MM.1S (cell line): ENCODE data around the gene ATP8B4.
"Not testable (repeated sequence)": the region's sequence is repeated elsewhere in the genome, so short reads cannot be mapped to it uniquely, and the experiment has no call there.

Experiments
- DNase-seq: peaks from one replicate; pipeline ENCODE4 v3.0.0-alpha.2; 2015
- H2AFZ ChIP-seq: fragments of 300-600 bp; sonication (generic); 2 replicates; pipeline ENCODE4 v1.6.0; 2016; ENCODE audit warnings: antibody characterized with exemption, low read length
- H3F3A ChIP-seq: fragments of 300-600 bp; sonication (generic); 2 replicates; pipeline ENCODE4 v1.6.1; 2016; ENCODE audit warnings: mild to moderate bottlenecking, antibody characterized with exemption, low read length, moderate library complexity, mixed read lengths; ENCODE audit not compliant: insufficient read depth
- H3K27ac ChIP-seq: fragments of 300-600 bp; sonication (generic); 2 replicates; pipeline ENCODE4 v1.5.1; 2016; ENCODE audit warnings: mild to moderate bottlenecking, low read length
- H3K27me3 ChIP-seq: fragments of 300-600 bp; sonication (generic); replicated peaks from 2 replicates; pipeline ENCODE4 v1.6.0; 2016; ENCODE audit warnings: low read length; ENCODE audit not compliant: insufficient read depth
- H3K36me3 ChIP-seq: fragments of 300-600 bp; sonication (generic); replicated peaks from 2 replicates; pipeline ENCODE4 v1.6.1; 2016; ENCODE audit warnings: mild to moderate bottlenecking, low read length, mixed read lengths; ENCODE audit not compliant: insufficient read depth
- H3K4me1 ChIP-seq: fragments of 300-600 bp; sonication (generic); 2 replicates; pipeline ENCODE4 v1.6.1; 2016; ENCODE audit warnings: low read length, mixed read lengths
- H3K4me2 ChIP-seq: fragments of 300-600 bp; sonication (generic); 2 replicates; pipeline ENCODE4 v1.6.0; 2016; ENCODE audit warnings: low read depth, low read length
- H3K4me3 ChIP-seq: fragments of 300-600 bp; sonication (generic); 2 replicates; pipeline ENCODE4 v1.5.1; 2016; ENCODE audit warnings: low read length, mixed read lengths
- H3K79me2 ChIP-seq: fragments of 300-600 bp; sonication (generic); 2 replicates; pipeline ENCODE4 v1.6.1; 2016; ENCODE audit warnings: mixed run types, low read length, mixed read lengths
- H3K9ac ChIP-seq: fragments of 300-600 bp; sonication (generic); 2 replicates; pipeline ENCODE4 v1.6.1; 2016; ENCODE audit warnings: low read length, mixed read lengths
- H3K9me2 ChIP-seq: fragments of 300-600 bp; sonication (generic); replicated peaks from 2 replicates; pipeline ENCODE4 v1.6.1; 2016; ENCODE audit warnings: mild to moderate bottlenecking, low read length, mixed read lengths; ENCODE audit not compliant: insufficient read depth
- H3K9me3 ChIP-seq: fragments of 300-600 bp; sonication (generic); replicated peaks from 2 replicates; pipeline ENCODE4 v1.6.1; 2016; ENCODE audit warnings: mild to moderate bottlenecking, low read length, mixed read lengths; ENCODE audit not compliant: insufficient read depth
- H4K20me1 ChIP-seq: fragments of 300-600 bp; sonication (generic); 2 replicates; pipeline ENCODE4 v1.6.1; 2016; ENCODE audit warnings: mild to moderate bottlenecking, low read length, moderate library complexity, mixed read lengths; ENCODE audit not compliant: insufficient read depth
- EZH2 ChIP-seq: fragments of 300-600 bp; sonication (generic); optimal IDR thresholded peaks from 2 replicates; pipeline ENCODE3; 2017; ENCODE audit warnings: low read depth, mild to moderate bottlenecking, antibody characterized with exemption, low read length, mixed read lengths
- EZH2phosphoT487 ChIP-seq: fragments of 300-600 bp; sonication (generic); IDR thresholded peaks from 2 replicates; pipeline ENCODE4 v1.6.1; 2018; ENCODE audit warnings: antibody characterized with exemption, low read length
- TF ChIP-seq, protein P1 (sequence below): fragments of 300-600 bp; sonication (generic); IDR thresholded peaks from 2 replicates; pipeline ENCODE4 v1.5.1; 2016; ENCODE audit warnings: antibody characterized with exemption, low read length, mixed read lengths

The ATP8B4 gene

DNA sequence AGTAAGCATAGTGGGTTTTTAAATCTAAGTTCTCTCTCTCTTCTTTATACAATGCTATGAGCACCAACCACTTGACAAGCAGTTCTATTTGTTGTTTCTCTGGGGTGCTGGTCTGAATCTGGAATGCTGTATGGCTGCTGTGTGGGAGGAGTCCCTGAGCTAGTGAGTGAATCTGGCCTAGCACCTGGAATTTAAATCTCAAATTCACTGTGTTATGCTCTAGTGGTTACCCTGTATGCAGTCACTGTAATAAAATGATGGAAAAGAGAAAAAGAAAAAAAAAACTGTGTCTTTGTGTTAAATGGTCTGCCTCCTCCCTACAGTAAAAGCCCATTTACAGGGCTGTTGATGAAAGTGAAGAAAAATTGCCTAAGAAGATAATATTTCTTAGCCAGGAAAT is 155.0 kb downstream of the ATP8B4 start:
- Histone ChIP-seq H3K36me3 (no peaks in the 10 kb centered on the region), H3K4me2 (no peak overlapping the region), H3F3A (no peaks in the 10 kb centered on the region), H2AFZ (no peak overlapping the region), H3K27ac (no peak overlapping the region), H3K27me3 (no peaks in the 10 kb centered on the region), H3K9me2 (no peaks in the 10 kb centered on the region), H4K20me1 (no peaks in the 10 kb centered on the region), H3K9ac (no peak overlapping the region), H3K9me3 (no peaks in the 10 kb centered on the region), H3K79me2 (no peaks in the 10 kb centered on the region), H3K4me1 (no peaks in the 10 kb centered on the region), H3K4me3 (no peak overlapping the region)
- no peak for DNase-seq
- TF ChIP-seq EZH2phosphoT487 (no peak), EZH2 (no peak)
- TF ChIP-seq, protein P1, sequence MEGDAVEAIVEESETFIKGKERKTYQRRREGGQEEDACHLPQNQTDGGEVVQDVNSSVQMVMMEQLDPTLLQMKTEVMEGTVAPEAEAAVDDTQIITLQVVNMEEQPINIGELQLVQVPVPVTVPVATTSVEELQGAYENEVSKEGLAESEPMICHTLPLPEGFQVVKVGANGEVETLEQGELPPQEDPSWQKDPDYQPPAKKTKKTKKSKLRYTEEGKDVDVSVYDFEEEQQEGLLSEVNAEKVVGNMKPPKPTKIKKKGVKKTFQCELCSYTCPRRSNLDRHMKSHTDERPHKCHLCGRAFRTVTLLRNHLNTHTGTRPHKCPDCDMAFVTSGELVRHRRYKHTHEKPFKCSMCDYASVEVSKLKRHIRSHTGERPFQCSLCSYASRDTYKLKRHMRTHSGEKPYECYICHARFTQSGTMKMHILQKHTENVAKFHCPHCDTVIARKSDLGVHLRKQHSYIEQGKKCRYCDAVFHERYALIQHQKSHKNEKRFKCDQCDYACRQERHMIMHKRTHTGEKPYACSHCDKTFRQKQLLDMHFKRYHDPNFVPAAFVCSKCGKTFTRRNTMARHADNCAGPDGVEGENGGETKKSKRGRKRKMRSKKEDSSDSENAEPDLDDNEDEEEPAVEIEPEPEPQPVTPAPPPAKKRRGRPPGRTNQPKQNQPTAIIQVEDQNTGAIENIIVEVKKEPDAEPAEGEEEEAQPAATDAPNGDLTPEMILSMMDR = no peak

DNA sequence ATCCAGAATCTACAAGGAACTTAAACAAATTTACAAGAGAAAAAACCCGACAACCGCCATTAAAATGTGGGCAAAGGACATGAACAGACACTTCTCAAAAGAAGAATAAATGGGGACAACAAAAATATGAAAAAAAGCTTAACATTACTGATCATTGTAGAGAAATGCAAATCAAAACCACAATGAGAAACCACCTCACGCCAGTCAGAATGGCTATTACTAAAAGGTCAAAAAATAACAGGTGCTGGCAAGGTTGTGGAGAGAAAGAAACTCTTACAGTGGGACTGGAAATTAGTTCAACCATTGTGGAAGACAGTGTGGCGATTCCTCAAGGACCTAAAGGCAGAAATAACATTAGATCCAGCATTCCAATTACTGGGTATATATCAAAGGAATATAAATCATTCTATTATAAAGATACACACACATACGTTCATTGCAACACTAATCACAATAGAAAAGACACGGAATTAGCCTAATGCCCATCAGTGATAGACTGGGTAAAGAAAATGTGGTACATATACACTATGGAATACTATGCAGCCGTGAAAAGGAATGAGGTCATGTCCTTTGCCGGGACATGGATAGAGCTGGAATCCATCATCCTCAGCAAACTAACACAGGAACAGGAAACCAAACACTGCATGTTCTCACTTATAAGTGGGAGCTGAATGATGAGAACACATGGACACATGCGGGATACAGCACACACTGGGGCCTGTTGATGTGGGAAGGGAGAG is 155.8 kb downstream of the ATP8B4 start:
- H3K4me1 ChIP-seq, H2AFZ ChIP-seq, H3K4me2 ChIP-seq, H3K79me2 ChIP-seq, H3K36me3 ChIP-seq, H4K20me1 ChIP-seq, H3K4me3 ChIP-seq, H3K9me2 ChIP-seq, H3K27ac ChIP-seq, H3F3A ChIP-seq, H3K9ac ChIP-seq, H3K27me3 ChIP-seq, DNase-seq, H3K9me3 ChIP-seq: not testable (repeated sequence)

DNA sequence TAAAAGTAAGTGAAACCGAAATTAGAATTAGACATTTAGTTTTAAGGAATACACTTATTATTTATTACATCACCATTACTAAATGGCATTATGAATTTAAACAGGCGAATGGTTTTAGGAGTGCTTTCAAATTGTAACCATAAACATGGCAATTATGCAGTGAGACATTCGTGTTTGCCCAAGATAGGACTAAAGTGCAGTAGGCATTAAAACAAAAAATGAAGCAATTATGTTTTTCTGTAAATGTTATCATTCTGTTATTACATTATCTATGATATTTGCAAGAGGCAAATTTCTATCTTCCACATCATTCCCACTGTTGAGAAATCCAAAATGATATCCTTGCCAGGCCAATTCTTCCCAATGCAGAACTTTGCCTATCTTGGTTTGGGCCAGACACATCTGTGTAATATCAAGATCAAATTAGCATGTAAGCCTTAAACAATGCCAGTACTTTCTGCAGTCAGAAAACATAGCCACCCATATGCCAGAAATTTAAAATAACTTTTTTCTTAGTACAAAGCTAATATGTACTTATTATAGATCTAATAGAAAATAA is 156.9 kb downstream of the ATP8B4 start:
- Histone ChIP-seq H3K36me3 (no peaks in the 10 kb centered on the region), H3F3A (no peaks in the 10 kb centered on the region), H3K9ac (no peak overlapping the region), H3K4me1 (no peaks in the 10 kb centered on the region), H3K27ac (no peak overlapping the region), H2AFZ (no peak overlapping the region), H3K9me2 (no peaks in the 10 kb centered on the region), H3K4me2 (no peak overlapping the region), H3K4me3 (no peak overlapping the region), H3K79me2 (no peaks in the 10 kb centered on the region), H4K20me1 (no peaks in the 10 kb centered on the region), H3K9me3 (no peaks in the 10 kb centered on the region), H3K27me3 (no peaks in the 10 kb centered on the region)
- TF ChIP-seq, protein P1 = no peak
- TF ChIP-seq EZH2phosphoT487 (no peak), EZH2 (no peak)
- no peak for DNase-seq

DNA sequence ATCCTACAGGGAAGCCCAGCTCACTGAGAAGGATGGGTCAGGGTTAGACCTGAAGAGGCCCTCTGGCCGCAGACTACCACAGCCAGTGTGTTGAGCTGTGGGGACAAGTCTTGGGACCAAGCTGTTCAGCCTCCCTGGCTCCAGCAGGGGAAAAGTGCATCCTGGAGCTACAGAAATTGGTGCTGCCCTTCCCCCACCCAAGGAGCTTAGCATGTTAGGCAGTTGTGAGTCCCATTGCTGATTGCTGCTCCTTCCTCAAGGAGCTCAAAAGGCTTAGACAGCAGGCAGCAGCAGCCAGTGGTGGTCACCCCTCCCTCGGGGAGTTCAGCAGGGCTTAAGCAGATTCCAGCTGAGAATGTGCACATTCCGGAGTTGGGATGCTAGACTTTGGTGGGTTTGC is 165.6 kb downstream of the ATP8B4 start:
- Histone ChIP-seq H4K20me1 (no peaks in the 10 kb centered on the region), H3K4me2 (no peak overlapping the region), H3K27me3 (no peaks in the 10 kb centered on the region), H3K79me2 (no peaks in the 10 kb centered on the region), H3F3A (no peaks in the 10 kb centered on the region), H3K9me2 (no peaks in the 10 kb centered on the region), H3K4me3 (no peak overlapping the region), H2AFZ (no peak overlapping the region), H3K4me1 (no peaks in the 10 kb centered on the region), H3K9ac (no peak overlapping the region), H3K27ac (no peak overlapping the region), H3K9me3 (no peaks in the 10 kb centered on the region), H3K36me3 (no peaks in the 10 kb centered on the region)
- no peak for DNase-seq
- TF ChIP-seq EZH2 = no peak
- no peak for TF ChIP-seq EZH2phosphoT487
- TF ChIP-seq, protein P1 = no peak
